GM18870 (cell line): ENCODE measurements around the gene BRSK2.
"Not testable (repeated sequence)": the region's sequence is repeated elsewhere in the genome, so short reads cannot be mapped to it uniquely, and the experiment has no call there.

Experiments
- ATAC-seq: cut with Tn5 transposase; IDR thresholded peaks from one replicate; pipeline ENCODE4 v1.9.1; 2021; ENCODE audit warnings: moderate library complexity; ENCODE audit not compliant: unreplicated experiment

The BRSK2 gene

GRCh38 chr11:1509626-1510255 is 120.0 kb downstream of the BRSK2 start:
- no peak for ATAC-seq

- not testable (repeated sequence) for ATAC-seq
Observed at GRCh38 chr11:1510351-1510750, 120.6 kb downstream of the BRSK2 start.

GRCh38 chr11:1510928-1511327 is 121.2 kb downstream of the BRSK2 start:
- no peak for ATAC-seq

- no peak for ATAC-seq
Observed at GRCh38 chr11:1511937-1512496, 122.3 kb downstream of the BRSK2 start.
